CD4-positive, CD25-positive, alpha-beta regulatory T cell (primary cell): ENCODE results near the gene IGSF6. TPM values are rescaled to one million over a fixed set of nuclear protein-coding genes. Genes with fewer than 3 reads are reported as not detected.

Experiments used
- polyA plus RNA-seq, 4 donors: library from polyadenylated mRNA; unstranded; fragments of 300-500 nt; fragmentation: Illumina TruSeq; gene quantifications; one replicate each; pipeline ENCODE4 v1.2.3, GENCODE V29; 2021
- total RNA-seq: library from RNA; stranded (reverse); gene quantifications from one replicate; pipeline ENCODE4 v1.2.3, GENCODE V29; 2022

The IGSF6 gene
- total and polyA plus RNA-seq, 5 donors from 2014 or later: 0.13 to 1.1 (median 0.20) TPM

Other genes starting within 250 kb of the IGSF6 start
- 69.9 TPM for gene METTL9, start 53.0 kb downstream of the IGSF6 start, total RNA-seq
- gene METTL9, start 53.0 kb downstream of the IGSF6 start, polyA plus RNA-seq: 100 to 1,000 TPM; 108 to 141 (median 123) TPM
- gene OTOA, start 11.4 kb upstream of the IGSF6 start, total RNA-seq: not detected
- not detected for gene OTOA, start 11.4 kb upstream of the IGSF6 start, polyA plus RNA-seq
- 411 TPM for gene NPIPB4, start 205.1 kb upstream of the IGSF6 start, total RNA-seq
- 1 to 10 TPM; 3.2 to 5.2 (median 4.1) TPM for gene NPIPB4, start 205.1 kb upstream of the IGSF6 start, polyA plus RNA-seq